CD4-positive, alpha-beta T cell (primary cell): Measurements from ENCODE around the gene SH2B3. TPM values are rescaled to one million over a fixed set of nuclear protein-coding genes. Genes with fewer than 3 reads are reported as not detected.

Experiments
- ATAC-seq: fragments of 200-7000 bp; cut with Tn5 transposase; one replicate; pipeline ENCODE4 v1.10.0; 2022; ENCODE audit warnings: mild to moderate bottlenecking; ENCODE audit not compliant: poor library complexity
- CTCF ChIA-PET: fragments of 350-600 bp; sonication (Branson Sonifier 250); formaldehyde crosslinking; loops from one replicate; lab custom pipeline; 2021; ENCODE audit warnings: antibody characterized with exemption, inconsistent platforms; lab: Charles Lee
- POLR2A ChIA-PET: fragments of 350-600 bp; sonication (Branson Sonifier 250); formaldehyde crosslinking; loops from one replicate; lab custom pipeline; 2021; ENCODE audit warnings: antibody characterized with exemption, inconsistent platforms; lab: Charles Lee
- DNase-seq, 14 experiments: peaks; one replicate each; pipeline ENCODE4 v3.0.0-alpha.2; 2013 to 2020; ENCODE audit warnings: mixed read lengths in 2 of 14
- H3K27ac ChIP-seq, 2 donors: one replicate each; pipeline versions ENCODE4 v1.5.1 to v1.7.0; 2013; ENCODE audit warnings: low read length in 2 of 2, low read depth in 1 of 2, mild to moderate bottlenecking in 1 of 2
- H3K27me3 ChIP-seq, 2 experiments: 1 replicate in 1 of 2; 2 replicates in 1 of 2; pipeline versions ENCODE4 v1.6.1 to v1.7.0; 2013; ENCODE audit warnings: low read length in 2 of 2, control low read depth in 1 of 2, mild to moderate bottlenecking in 1 of 2, moderate library complexity in 1 of 2; ENCODE audit not compliant: insufficient read depth in 2 of 2, control insufficient read depth in 1 of 2
- H3K36me3 ChIP-seq: one replicate; pipeline ENCODE4 v1.6.1; 2013; ENCODE audit warnings: low read length, control low read depth; ENCODE audit not compliant: insufficient read depth
- H3K4me1 ChIP-seq: one replicate; pipeline ENCODE4 v1.6.1; 2013; ENCODE audit warnings: low read length, control low read depth; ENCODE audit not compliant: insufficient read depth
- H3K4me3 ChIP-seq: one replicate; pipeline ENCODE4 v1.5.1; 2013; ENCODE audit warnings: mild to moderate bottlenecking, low read length, moderate library complexity
- H3K9me3 ChIP-seq, 2 experiments: 1 replicate in 1 of 2; 2 replicates in 1 of 2; pipeline versions ENCODE4 v1.6.1 to v1.7.0; 2013; ENCODE audit warnings: low read length in 2 of 2, mild to moderate bottlenecking in 2 of 2, control low read depth in 1 of 2, moderate library complexity in 1 of 2; ENCODE audit not compliant: control insufficient read depth in 1 of 2, insufficient read depth in 1 of 2
- H3K27ac Mint-ChIP-seq: one replicate; pipeline ENCODE4 v1.8.0; 2020; ENCODE audit warnings: mixed read lengths
- H3K27me3 Mint-ChIP-seq: one replicate; pipeline ENCODE4 v1.8.0; 2021; ENCODE audit warnings: mixed read lengths
- H3K36me3 Mint-ChIP-seq: one replicate; pipeline ENCODE4 v1.8.0; 2021; ENCODE audit warnings: low read depth, mixed read lengths
- H3K4me1 Mint-ChIP-seq: one replicate; pipeline ENCODE4 v1.8.0; 2021; ENCODE audit warnings: low read depth, mixed read lengths
- H3K4me3 Mint-ChIP-seq: one replicate; pipeline ENCODE4 v1.8.0; 2020; ENCODE audit warnings: mild to moderate bottlenecking, mixed read lengths
- H3K9me3 Mint-ChIP-seq: one replicate; pipeline ENCODE4 v1.8.0; 2020; ENCODE audit warnings: mixed read lengths
- intact Hi-C, 2 experiments: fragments of 100-400 bp; cut with DNase I in 1 of 2; cut with micrococcal nuclease in 1 of 2; formaldehyde crosslinking; loops; one replicate each; pipeline versions ENCODE4 v1.15.1 to v1.9.0; 2023 to 2025; cut with DNase I, micrococcal nuclease
- total RNA-seq, 174 experiments: library from RNA in 2 of 174; stranded (reverse) in 2 of 174; gene quantifications; one replicate each; pipeline ENCODE4 v1.2.3 and lab custom pipeline; 2021 to 2026
- TF ChIP-seq, protein P1 (sequence below): fragments of 200-600 bp; IDR thresholded peaks from one replicate; pipeline ENCODE4 v1.8.0; 2022; ENCODE audit warnings: antibody characterized with exemption, mild to moderate bottlenecking

Gene SH2B3
- total RNA-seq, 2 experiments from 2014 or later, result 42.3 to 46.4 TPM

DNA sequence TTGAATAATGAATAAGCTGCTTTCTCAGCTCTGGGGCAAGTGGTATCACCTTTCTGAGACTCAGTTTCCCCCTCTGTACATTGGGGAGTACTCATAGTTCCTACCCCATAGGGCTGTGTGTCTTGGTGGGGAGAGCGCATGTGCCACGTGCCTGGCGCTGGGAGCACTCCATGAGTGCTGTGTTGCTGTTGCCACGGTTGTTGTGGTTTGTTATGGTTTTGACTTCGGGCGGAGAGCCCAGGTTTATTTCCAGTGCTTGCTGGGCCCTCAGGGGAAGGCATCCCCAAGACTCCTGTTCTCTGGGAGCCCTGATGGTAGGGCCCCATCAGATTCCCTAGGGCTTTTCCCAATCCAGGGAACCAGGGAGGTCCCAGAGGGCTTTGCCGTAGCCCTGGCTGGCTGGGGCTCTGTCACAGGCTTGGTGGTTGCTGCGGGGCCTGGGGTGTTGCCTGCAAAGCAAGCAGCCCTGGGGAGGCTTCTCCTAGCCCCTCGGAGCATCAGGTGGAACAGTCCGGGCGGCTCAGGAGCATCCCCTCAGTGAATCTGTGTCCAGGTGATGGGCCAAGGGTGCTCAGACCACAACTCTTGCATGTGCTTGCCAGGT is 18.6 kb downstream of the SH2B3 start:
- Histone ChIP-seq H3K4me3 (no peak overlapping the region), H3K9me3 (no peaks in the 10 kb centered on the region), H3K36me3 (peaks cover 32% of the 10 kb centered on the region), H3K27ac (peak overlapping the region in 1 of 2 donors; percentile 47), H3K4me1 (peaks cover 60% of the 10 kb centered on the region), H3K27me3 (no peaks in the 10 kb centered on the region)
- H3K27me3 Mint-ChIP-seq, result no peaks in the 10 kb centered on the region
- no peaks in the 10 kb centered on the region for H3K9me3 Mint-ChIP-seq
- ATAC-seq (no peak), DNase-seq (peak in 1 of 14 experiments; percentile 34)
- intact Hi-C loops, result loop anchor here in 1 of 2 experiments (2.0 kb wide), 1 partner anchor 15 kb away; no protein-coding TSS in a partner anchor
- H3K4me1 Mint-ChIP-seq, result peaks cover 59% of the 10 kb centered on the region
- no peak overlapping the region for H3K4me3 Mint-ChIP-seq
- H3K36me3 Mint-ChIP-seq, result peaks cover 36% of the 10 kb centered on the region
- TF ChIP-seq, protein P1, sequence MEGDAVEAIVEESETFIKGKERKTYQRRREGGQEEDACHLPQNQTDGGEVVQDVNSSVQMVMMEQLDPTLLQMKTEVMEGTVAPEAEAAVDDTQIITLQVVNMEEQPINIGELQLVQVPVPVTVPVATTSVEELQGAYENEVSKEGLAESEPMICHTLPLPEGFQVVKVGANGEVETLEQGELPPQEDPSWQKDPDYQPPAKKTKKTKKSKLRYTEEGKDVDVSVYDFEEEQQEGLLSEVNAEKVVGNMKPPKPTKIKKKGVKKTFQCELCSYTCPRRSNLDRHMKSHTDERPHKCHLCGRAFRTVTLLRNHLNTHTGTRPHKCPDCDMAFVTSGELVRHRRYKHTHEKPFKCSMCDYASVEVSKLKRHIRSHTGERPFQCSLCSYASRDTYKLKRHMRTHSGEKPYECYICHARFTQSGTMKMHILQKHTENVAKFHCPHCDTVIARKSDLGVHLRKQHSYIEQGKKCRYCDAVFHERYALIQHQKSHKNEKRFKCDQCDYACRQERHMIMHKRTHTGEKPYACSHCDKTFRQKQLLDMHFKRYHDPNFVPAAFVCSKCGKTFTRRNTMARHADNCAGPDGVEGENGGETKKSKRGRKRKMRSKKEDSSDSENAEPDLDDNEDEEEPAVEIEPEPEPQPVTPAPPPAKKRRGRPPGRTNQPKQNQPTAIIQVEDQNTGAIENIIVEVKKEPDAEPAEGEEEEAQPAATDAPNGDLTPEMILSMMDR, result no peak
- POLR2A ChIA-PET, result interaction anchor here (0.8 to 1.8 kb wide), 2 partner anchors 11 to 20 kb away, joined by 3 to 7 read pairs; no protein-coding TSS in a partner anchor
- peak overlapping the region; percentile 100 for H3K27ac Mint-ChIP-seq
- CTCF ChIA-PET, result interaction anchor here (1.2 to 3.5 kb wide), 4 partner anchors 20 to 28 kb away, joined by 4 to 17 read pairs (median 6); no protein-coding TSS in a partner anchor

DNA sequence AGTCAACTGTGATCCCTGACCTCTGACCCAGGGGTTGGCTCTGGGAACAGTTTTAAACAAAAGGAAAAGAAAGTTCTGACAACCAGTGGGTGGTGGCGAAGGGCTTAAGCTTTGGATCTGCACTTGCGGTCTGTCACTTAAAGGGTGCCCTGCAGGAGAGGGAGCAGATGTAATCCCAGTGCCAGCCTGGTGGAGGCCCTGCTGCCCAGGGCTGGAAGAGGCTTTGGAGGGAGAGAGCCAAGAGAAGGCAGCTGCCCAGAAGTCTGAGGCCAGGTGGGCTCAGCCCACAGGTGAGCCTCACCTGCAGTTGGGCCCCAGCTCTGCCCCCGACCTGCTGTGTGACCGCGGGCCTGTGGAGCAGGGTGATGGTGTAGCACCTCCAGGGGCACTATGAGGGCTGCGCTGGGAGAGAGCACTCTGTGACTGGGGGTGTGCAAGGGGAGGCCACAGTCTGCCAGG is 19.1 kb downstream of the SH2B3 start:
- Histone ChIP-seq H3K36me3 (peaks cover 27% of the 10 kb centered on the region), H3K4me1 (peaks cover 65% of the 10 kb centered on the region), H3K9me3 (no peaks in the 10 kb centered on the region), H3K4me3 (no peak overlapping the region), H3K27ac (peak overlapping the region; percentile 14 to 63), H3K27me3 (no peaks in the 10 kb centered on the region)
- no peak overlapping the region for H3K4me3 Mint-ChIP-seq
- DNase-seq, result peak in 2 of 14 experiments; percentile 53 to 63
- peaks cover 32% of the 10 kb centered on the region for H3K36me3 Mint-ChIP-seq
- peak overlapping the region; percentile 100 for H3K27ac Mint-ChIP-seq
- H3K4me1 Mint-ChIP-seq, result peaks cover 63% of the 10 kb centered on the region
- H3K9me3 Mint-ChIP-seq, result no peaks in the 10 kb centered on the region
- ChIA-PET CTCF (interaction anchor here (1.2 to 3.5 kb wide), 7 partner anchors 10 to 28 kb away, joined by 4 to 17 read pairs (median 6); no protein-coding TSS in a partner anchor), POLR2A (interaction anchor here (0.8 to 1.8 kb wide), 3 partner anchors 10 to 20 kb away, joined by 3 to 7 read pairs (median 6); no protein-coding TSS in a partner anchor)
- peak; percentile 45 for ATAC-seq
- intact Hi-C loops, result loop anchor here in 1 of 2 experiments (2.0 kb wide), 1 partner anchor 16 kb away; no protein-coding TSS in a partner anchor
- TF ChIP-seq, protein P1, result no peak
- no peaks in the 10 kb centered on the region for H3K27me3 Mint-ChIP-seq

DNA sequence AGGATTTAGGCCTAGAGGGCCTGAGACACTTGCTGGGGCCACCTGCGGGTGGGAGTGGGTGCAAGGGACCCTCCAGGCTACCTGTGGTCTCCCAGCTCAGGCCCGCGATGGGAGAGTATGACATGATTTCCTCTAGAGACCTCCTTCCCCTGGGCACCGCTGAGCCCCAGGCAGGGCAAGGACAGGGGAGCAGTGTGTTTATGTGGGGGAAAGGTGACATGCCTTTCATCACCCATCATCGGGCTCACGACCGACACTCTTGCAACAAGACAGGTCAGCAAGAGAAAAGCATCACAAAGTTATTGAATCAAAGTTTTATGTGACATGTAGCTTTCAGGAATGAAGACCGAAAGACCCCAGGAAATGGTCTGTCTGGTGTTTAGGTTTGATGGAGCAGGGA is 19.9 kb downstream of the SH2B3 start:
- TF ChIP-seq, protein P1, result no peak
- Histone ChIP-seq H3K36me3 (peaks cover 19% of the 10 kb centered on the region), H3K27ac (peak overlapping the region; percentile 14 to 81), H3K4me3 (no peak overlapping the region), H3K9me3 (no peaks in the 10 kb centered on the region), H3K4me1 (peaks cover 73% of the 10 kb centered on the region), H3K27me3 (no peaks in the 10 kb centered on the region)
- Mint-ChIP-seq H3K4me1 (peaks cover 68% of the 10 kb centered on the region), H3K36me3 (peaks cover 28% of the 10 kb centered on the region), H3K4me3 (peak overlapping the region; percentile 2), H3K9me3 (no peaks in the 10 kb centered on the region), H3K27ac (peak overlapping the region; percentile 100), H3K27me3 (no peaks in the 10 kb centered on the region)
- ATAC-seq (no peak), DNase-seq (peak in 1 of 14 experiments; percentile 25)
- ChIA-PET CTCF (interaction anchor here (1.0 to 3.5 kb wide), 7 partner anchors 9 to 29 kb away, joined by 3 to 17 read pairs (median 6); no protein-coding TSS in a partner anchor), POLR2A (interaction anchor here (1.4 to 1.5 kb wide), 2 partner anchors 9 to 19 kb away, joined by 5 to 6 read pairs; no protein-coding TSS in a partner anchor)
- intact Hi-C loops, result loop anchor here in 1 of 2 experiments (2.0 kb wide), 1 partner anchor 17 kb away; no protein-coding TSS in a partner anchor
